PFSK-1 (cell line): ENCODE results near the gene GMDS.

Experiments used
- POLR2AphosphoS5 ChIP-seq: IDR thresholded peaks from 2 replicates; pipeline ENCODE4 v1.6.1; 2012; ENCODE audit warnings: low read depth, mild to moderate bottlenecking, control low read depth, low read length, moderate library complexity
- REST ChIP-seq, 2 experiments: IDR thresholded peaks; 2 replicates each; pipeline versions ENCODE4 v1.6.1 to v1.8.0; 2011 to 2012; ENCODE audit warnings: low read depth in 2 of 2, low read length in 2 of 2, control low read depth in 1 of 2, inconsistent platforms in 1 of 2, mild to moderate bottlenecking in 1 of 2, moderate library complexity in 1 of 2; ENCODE audit not compliant: insufficient read depth in 1 of 2
- TAF1 ChIP-seq: IDR thresholded peaks from 2 replicates; pipeline ENCODE4 v1.6.1; 2012; ENCODE audit warnings: low read length, control low read depth, borderline replicate concordance; ENCODE audit not compliant: insufficient read depth

- TF ChIP-seq REST (IDR thresholded peaks at IDR 0.05; ENCODE audit: insufficient read depth in 1 of 2, low read depth in 2 of 2, low read length in 2 of 2): no peak
- no peak for TF ChIP-seq POLR2AphosphoS5
- no peak for TF ChIP-seq TAF1
Measured at GRCh38 chr6:1620504-1621069, 624.8 kb downstream of the GMDS start.
